Measurements from ENCODE around the gene RAD51B.

Gene RAD51B

DNA sequence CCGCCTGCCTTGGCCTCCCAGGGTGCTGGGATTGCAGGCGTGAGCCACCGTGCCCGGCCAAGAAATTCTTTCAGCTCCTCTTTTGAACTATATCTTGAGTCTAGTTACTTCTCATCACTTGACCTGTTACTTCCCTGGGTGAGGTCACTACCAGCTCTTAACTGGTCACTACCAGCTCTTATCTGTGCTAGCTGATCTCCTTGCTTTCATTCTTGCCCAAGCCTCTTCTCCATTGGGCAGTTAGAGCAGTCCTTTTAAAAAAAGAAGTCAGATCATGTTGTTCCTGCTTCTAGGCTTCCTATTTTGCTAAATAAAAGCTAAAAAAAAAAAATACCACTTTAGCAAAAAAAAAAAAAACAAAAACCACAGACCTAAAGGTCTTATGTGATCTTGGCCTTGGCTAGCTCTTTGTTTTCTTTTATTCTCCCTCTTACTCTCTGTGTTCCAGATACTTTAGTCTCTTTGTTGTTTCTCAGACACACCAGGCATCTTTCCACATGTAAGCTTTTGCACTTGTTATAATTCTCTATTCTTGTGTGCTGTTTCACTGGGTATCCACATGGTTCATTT is 63.5 kb downstream of the RAD51B start:
- no peak for DNase-seq (ENCODE audit: low read depth in 1 of 2, low spot score in 1 of 2)
- TF ChIP-seq JUND (IDR thresholded peaks at IDR 0.05; ENCODE audit: low read depth): no peak
- in situ Hi-C loops (cut with HindIII; ENCODE audit: low pct_unique_long_range_greater_than_20kb, low sequenced_read_pairs): no loop called here

- in situ Hi-C loops (cut with HindIII; ENCODE audit: low pct_unique_long_range_greater_than_20kb, low sequenced_read_pairs): no loop called here
- TF ChIP-seq JUND (IDR thresholded peaks at IDR 0.05; ENCODE audit: low read depth): no peak
- DNase-seq (ENCODE audit: low read depth in 1 of 2, low spot score in 1 of 2): peak in 1 of 2 experiments; percentile 43
Observed at GRCh38 chr14:67883717-67884116, 64.1 kb downstream of the RAD51B start.

DNA sequence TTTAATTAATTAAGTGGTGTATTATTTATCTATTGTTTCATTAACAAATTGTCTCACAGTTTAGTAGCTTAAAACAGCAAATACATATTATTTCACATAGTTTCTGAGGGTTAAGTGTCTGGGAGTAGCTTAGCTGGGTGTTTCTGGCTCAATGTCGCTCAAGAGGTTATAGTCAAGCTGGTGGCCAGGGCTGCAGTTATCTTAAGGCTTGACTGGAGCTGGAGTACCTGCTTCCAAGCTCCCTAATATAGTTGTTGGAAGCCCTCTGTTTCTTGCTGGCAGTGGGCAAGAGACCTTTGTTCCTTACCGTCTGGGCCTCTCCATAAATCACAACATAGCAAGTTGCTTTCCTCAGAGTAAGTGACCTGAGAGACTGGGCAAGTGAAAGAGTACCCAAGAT is 66.6 kb downstream of the RAD51B start:
- in situ Hi-C loops (cut with HindIII; ENCODE audit: low pct_unique_long_range_greater_than_20kb, low sequenced_read_pairs): no loop called here
- no peak for TF ChIP-seq JUND (IDR thresholded peaks at IDR 0.05; ENCODE audit: low read depth)

GRCh38 chr14:67887478-67887877 is 67.9 kb downstream of the RAD51B start:
- in situ Hi-C loops (cut with HindIII; ENCODE audit: low pct_unique_long_range_greater_than_20kb, low sequenced_read_pairs): no loop called here
- TF ChIP-seq JUND (IDR thresholded peaks at IDR 0.05; ENCODE audit: low read depth): no peak
- DNase-seq (ENCODE audit: low read depth in 1 of 2, low spot score in 1 of 2): no peak

More for the DNA sequence above, 66.6 kb downstream of the RAD51B start:
- DNase-seq (ENCODE audit: low read depth in 1 of 2, low spot score in 1 of 2): no peak

DNA sequence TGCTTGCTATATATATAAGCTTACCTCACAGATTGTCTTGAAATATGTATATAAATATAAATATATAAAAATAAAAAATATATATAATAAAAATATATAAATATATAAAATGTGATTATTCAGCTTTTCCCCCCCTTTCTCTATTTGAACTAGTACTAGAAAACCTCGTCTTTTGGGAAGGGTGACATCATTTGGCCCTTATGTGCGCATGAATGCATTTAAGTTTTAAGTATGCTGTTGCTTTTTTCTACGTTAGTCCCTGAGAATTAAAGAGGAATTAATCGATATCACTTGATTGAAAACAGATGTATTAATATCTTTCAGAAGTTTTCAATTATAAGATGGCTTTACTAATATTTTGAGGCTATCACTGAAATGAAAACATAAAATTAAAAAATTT is 69.9 kb downstream of the RAD51B start:
- in situ Hi-C loops (cut with HindIII; ENCODE audit: low pct_unique_long_range_greater_than_20kb, low sequenced_read_pairs): no loop called here
- no peak for TF ChIP-seq JUND (IDR thresholded peaks at IDR 0.05; ENCODE audit: low read depth)
- DNase-seq (ENCODE audit: low read depth in 1 of 2, low spot score in 1 of 2): no peak

DNA sequence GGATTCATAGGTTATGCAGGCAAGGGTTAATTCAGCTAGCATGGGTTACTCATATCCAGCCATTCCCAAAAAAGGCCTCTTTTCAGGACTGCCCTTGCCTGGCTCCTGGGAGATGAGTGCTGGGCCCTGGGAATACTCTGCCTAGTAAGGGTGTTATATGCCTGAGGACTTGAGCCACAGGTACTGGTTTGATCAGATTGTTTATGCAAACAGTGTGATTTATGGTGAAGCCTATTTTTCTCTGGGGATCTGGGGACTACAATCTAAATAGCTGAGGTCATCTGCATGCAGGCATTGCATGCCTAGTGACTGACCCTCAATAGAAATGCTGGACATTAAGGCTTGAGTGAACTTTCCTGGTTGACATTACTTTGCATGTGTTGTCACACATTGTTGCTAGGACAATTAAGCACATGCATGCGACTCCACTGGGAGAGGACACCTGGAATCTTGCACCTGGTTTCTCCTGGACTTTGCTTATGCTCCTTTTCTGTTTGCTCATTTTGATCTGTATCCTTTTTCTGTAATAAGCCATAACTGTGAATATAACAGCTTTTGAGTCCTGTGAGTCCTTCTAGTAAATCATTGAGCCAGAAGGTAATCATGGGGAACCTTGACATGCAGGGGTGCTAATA is 73.0 kb downstream of the RAD51B start:
- in situ Hi-C loops (cut with HindIII; ENCODE audit: low pct_unique_long_range_greater_than_20kb, low sequenced_read_pairs): no loop called here
- peak; percentile 14; the same call in 1 of the 2 replicates for TF ChIP-seq JUND (IDR thresholded peaks at IDR 0.05; ENCODE audit: low read depth)
- peak; percentile 31 to 84 for DNase-seq (ENCODE audit: low read depth in 1 of 2, low spot score in 1 of 2)

DNA sequence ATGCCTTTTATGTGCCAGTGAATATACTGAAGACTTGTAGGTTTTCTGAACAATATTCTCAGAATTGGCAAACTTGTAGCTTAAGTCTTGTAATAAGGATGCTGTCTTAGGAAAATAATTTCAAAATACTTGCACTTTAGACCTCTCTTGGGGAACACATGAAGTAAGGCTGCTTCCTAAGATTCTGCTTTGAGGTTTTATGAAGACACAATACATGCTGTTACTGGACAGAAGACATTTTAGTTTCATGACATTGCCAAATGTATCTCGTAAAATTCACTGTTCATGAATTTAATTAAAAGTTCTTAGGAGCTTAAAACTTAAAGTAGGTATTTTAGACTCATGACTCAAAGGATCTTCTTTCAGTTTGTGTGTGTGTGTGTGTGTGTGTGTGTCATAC is 80.7 kb downstream of the RAD51B start:
- TF ChIP-seq JUND (IDR thresholded peaks at IDR 0.05; ENCODE audit: low read depth): no peak
- DNase-seq (ENCODE audit: low read depth in 1 of 2, low spot score in 1 of 2): no peak
- in situ Hi-C loops (cut with HindIII; ENCODE audit: low pct_unique_long_range_greater_than_20kb, low sequenced_read_pairs): no loop called here

DNA sequence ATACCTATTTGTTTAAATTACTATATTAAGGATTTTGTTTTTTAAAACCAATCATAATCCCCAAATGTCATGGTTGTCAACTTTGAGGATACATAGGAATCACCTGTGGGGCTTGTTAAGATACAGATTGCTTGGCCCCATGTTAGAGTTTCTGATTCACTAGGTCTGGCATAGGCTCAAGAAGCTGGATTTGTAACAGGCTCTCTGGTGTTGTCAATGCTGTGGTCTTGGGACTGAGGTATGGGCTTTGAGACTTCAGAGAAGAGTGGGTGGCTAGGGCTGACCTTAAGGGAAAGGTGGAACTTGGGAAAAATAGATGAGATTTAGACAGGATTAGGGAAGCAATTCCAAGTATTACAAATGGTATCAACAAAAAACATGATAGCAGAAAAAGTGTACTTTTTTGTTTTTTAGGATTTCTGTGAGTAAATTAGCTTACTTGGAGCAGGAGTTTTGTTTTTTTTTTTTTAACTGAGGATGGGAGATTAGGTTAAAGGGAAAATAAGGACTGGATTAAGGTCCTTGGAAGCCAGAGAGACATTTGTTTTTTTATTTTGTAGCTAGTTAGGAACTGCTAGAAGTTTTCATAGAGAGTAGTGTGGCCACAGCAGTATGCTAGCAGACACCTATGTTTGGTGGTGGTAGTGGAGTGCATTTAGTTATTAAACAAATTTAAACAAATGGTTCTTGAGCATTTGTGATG is 88.6 kb downstream of the RAD51B start:
- TF ChIP-seq JUND (IDR thresholded peaks at IDR 0.05; ENCODE audit: low read depth): no peak
- in situ Hi-C loops (cut with HindIII; ENCODE audit: low pct_unique_long_range_greater_than_20kb, low sequenced_read_pairs): no loop called here
- no peak for DNase-seq (ENCODE audit: low read depth in 1 of 2, low spot score in 1 of 2)

DNA sequence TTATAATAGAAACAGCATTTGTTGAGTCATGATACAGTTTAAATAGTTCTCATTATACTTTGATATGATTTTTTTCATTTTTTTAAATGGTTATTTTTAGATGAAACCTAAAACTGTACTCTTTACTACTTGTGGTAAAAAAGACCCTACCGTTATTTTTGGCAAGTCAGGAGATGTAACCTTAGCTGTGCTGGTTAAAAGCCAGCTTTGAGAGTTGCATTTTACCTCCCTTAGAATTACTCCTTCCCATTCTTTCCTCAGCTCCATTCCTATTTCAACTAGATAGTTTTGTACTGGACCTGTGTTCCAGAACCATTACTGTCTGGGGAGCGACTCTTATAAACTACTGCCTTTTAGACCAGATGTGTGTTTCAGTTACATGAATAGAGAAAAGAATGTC is 92.0 kb downstream of the RAD51B start:
- in situ Hi-C loops (cut with HindIII; ENCODE audit: low pct_unique_long_range_greater_than_20kb, low sequenced_read_pairs): no loop called here
- no peak for TF ChIP-seq JUND (IDR thresholded peaks at IDR 0.05; ENCODE audit: low read depth)
- no peak for DNase-seq (ENCODE audit: low read depth in 1 of 2, low spot score in 1 of 2)

GRCh38 chr14:67916430-67916829 is 96.9 kb downstream of the RAD51B start:
- no peak for DNase-seq (ENCODE audit: low read depth in 1 of 2, low spot score in 1 of 2)
- no peak for TF ChIP-seq JUND (IDR thresholded peaks at IDR 0.05; ENCODE audit: low read depth)
- in situ Hi-C loops (cut with HindIII; ENCODE audit: low pct_unique_long_range_greater_than_20kb, low sequenced_read_pairs): no loop called here

DNA sequence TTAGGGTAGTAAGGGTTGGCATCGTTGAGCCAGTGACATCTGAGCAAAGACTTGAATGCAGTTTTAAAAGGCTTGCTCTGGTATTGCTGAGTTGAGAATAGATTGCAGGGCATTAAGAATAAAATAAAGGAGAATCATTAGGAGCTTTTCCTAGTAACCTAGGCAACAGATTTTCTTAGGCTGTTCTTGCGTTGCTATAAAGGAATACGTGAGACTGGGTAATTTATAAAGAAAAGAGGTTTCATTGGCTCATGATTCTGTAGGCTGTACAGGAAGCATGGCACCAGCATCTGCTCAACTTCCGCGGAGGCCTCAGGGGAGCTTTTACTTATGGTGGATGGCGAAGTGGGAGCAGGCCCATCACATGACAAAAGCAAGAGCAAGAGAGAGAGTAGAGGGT is 97.4 kb downstream of the RAD51B start:
- TF ChIP-seq JUND (IDR thresholded peaks at IDR 0.05; ENCODE audit: low read depth): no peak
- in situ Hi-C loops (cut with HindIII; ENCODE audit: low pct_unique_long_range_greater_than_20kb, low sequenced_read_pairs): no loop called here
- DNase-seq (ENCODE audit: low read depth in 1 of 2, low spot score in 1 of 2): no peak

- DNase-seq (ENCODE audit: low read depth in 1 of 2, low spot score in 1 of 2): peak in 1 of 2 experiments; percentile 13
- TF ChIP-seq JUND (IDR thresholded peaks at IDR 0.05; ENCODE audit: low read depth): no peak
- in situ Hi-C loops (cut with HindIII; ENCODE audit: low pct_unique_long_range_greater_than_20kb, low sequenced_read_pairs): no loop called here
Observed at GRCh38 chr14:67918838-67919237, 99.3 kb downstream of the RAD51B start.

GRCh38 chr14:67919259-67920032 is 99.9 kb downstream of the RAD51B start:
- in situ Hi-C loops (cut with HindIII; ENCODE audit: low pct_unique_long_range_greater_than_20kb, low sequenced_read_pairs): no loop called here
- no peak for DNase-seq (ENCODE audit: low read depth in 1 of 2, low spot score in 1 of 2)
- no peak for TF ChIP-seq JUND (IDR thresholded peaks at IDR 0.05; ENCODE audit: low read depth)

All from T47D (cell line).